DMS 273 (cell line): ENCODE results near the gene TOX2.

Source experiments
- DNase-seq: peaks from one replicate; lab custom pipeline; 2025; ENCODE audit not compliant: unreplicated experiment; lab: John Stamatoyannopoulos, UW

The TOX2 gene

DNA sequence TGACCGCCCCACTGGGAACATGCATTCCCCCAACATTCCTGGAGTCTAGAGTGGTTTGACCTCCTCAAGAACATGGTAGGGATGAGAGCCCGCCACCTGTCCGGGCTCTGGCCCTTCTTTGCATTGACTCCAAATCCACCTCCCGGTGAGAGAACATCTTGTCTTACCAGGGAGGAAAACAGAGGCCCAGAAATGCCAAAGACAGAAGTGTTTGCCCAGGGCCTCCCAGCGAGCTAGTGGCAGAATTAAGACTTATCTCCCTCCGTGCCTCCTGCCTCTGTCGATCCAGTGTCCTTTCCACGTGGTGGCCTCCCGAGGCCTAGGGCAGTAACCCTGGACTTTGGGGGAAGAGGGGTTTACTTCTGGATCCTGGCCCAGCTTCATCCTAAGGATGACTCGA, 137.5 kb downstream of the TOX2 start:
- no peak for DNase-seq

DNA sequence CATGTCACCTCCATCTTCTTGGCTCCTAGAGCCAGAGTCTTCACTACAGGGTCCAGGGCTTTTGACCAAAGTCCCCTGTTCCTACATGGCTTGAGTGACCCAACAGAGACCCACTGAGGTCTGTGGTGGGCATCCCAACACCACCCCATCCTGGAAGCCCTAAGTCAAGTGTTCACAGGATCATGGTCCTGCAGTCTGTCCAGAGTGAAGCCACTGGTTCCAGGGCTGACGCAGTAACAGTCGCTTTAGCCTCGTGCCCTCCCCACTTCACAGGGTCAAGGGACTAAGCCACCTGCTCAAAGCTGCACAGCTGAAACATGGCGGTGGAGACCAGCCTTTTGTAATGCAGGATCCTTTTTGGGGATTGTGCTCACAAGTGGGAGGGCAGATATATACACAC, 138.4 kb downstream of the TOX2 start:
- DNase-seq = no peak

DNA sequence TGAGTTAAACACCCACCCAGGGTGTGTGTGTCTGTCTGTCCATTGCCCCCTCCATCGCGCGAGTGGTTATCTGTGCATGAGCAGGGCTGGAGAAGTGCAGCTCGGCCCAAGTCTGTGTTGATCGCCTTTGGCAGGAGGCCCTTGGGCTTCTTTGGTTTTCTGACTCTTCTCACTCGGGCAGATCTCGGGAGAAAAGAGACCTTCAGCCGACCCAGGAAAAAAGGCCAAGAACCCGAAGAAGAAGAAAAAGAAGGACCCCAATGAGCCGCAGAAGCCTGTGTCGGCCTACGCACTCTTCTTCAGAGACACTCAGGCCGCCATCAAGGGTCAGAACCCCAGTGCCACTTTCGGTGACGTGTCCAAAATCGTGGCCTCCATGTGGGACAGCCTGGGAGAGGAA, 139.5 kb downstream of the TOX2 start:
- no peak for DNase-seq

DNA sequence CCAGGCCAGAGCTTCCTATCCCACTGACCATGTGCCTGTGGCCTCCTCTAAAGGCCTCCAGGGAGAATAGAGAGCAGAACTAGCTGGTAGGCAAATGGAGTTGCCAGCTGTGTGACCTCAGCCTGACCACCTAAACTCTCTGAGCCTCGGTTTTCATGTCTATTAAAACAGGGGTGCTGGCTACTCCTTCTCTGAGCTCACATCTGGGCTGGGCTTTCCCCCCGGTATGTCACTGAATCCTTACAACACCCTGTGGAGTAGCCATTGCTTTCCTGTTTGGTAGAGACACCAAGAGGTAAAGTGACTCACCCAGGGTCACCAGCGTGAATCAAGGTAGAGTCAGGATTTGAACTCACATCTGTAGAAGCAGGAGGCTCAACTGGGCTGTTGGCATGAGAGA, 140.2 kb downstream of the TOX2 start:
- no peak for DNase-seq

DNA sequence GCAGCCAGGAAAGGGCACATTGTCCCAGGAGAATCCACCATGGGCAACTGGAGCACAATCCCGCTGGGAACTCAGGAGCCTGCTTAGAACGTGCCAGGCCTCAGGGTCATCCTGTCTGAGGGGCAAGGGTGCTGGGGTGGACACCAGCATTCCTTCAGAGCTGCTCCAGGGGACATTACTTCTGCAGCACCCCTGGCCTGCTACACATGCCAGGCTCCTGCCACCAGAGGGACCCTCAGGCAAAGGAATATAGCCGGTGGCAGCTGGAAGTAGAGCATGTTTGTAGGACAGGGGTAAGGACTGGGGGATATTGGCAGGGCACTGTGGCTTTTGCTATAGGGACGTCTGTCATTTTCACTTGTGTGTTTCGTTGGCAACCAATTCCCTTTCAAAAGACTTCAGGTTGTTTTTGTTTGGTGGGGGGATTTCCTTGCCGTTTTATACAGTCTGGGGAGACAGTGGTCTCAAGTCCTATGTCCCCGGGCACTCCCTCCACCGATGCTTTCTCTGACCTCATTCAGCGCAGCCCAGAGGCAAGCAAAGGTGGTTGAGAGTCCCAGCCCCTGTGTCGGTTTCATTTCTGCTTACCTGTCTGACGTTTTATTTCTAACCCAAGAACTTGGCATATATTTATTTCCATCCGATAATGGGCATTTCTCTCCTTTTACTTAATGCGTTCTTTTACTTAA, 141.5 kb downstream of the TOX2 start:
- peak; percentile 66 for DNase-seq

DNA sequence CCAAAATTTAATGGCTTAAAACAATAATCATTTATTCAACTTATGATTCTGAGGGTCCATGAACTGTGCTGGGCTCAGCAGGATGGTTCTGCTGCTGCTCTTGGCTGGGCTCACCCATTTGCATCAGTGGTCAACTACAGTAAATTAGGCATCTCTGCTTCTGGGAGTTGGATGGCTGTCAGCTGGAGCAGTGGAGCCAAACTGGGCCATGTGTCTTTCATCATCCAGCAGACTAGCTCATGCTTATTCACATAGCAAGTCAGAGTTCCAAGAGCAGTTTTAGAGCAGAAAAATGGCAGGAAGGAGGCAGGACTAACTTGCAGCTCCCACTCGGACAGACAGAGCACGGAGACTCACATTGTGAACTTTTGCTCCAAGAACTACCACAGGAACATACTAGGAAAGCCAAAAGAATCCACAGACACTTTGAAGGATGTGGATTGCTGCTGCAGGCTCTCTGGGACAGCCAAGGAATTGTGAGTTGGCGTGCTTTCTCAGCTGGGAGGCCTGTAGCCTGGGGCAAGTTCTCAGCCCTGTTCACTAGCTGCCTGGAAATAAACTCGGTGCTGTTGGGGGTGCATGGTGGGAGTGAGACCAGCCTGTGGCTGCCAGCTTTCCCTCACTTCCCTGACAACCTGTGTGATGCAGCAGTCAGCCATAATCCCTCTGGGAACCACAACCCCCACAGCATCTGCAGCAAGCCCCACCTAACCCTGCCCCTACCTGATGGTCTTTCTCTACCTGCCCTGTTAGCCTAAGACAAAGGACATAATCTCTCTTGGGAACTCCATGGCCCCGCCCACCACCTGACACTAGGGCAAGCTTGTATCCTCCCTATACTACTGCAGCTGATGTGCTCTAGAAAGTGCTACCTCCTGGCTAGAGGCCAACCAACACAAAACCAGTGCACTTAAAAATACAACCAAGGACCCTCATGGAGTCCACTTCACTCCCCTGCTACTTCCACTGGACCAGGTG, 143.3 kb downstream of the TOX2 start:
- DNase-seq = no peak

DNA sequence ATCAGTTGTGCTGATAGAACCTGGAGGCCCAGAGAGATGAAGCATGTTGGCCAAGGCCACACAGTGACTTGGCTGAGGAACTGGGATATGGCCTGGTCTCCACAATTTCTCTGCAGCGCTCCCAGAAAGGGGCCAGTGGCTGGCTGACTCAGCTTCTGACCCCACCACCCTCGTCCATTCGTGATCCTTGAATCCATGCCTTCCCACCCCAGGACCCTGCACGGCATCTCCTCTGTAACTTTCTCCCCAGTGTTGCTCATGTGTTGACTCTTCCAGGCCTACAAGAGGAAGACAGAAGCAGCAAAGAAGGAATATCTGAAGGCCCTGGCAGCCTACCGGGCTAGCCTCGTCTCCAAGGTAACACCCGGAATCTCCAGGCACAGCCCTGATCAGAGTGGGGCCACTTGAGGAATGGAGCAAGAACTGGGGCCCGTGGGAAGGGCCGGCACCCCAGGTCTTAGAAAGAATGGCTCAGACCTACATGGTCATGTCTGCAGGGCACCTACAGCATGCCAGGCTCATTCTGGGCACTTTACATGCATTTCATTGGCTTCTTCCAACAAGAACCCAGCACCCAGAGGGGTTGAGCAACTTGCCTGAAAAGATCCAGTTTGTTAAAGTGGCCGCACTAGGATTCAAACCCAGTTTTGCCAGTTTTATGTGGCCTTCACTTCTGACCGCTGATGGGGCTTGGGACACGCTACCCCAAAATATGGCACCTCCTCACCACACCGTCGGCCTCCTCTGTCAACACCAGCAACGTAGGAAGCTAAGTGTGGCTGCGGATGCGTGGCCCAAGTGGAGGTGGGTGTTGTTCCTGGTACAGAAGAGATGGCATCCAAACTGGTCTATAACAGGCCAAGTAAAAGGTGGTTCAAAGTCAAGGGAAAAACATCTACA, 150.1 kb downstream of the TOX2 start:
- no peak for DNase-seq

DNA sequence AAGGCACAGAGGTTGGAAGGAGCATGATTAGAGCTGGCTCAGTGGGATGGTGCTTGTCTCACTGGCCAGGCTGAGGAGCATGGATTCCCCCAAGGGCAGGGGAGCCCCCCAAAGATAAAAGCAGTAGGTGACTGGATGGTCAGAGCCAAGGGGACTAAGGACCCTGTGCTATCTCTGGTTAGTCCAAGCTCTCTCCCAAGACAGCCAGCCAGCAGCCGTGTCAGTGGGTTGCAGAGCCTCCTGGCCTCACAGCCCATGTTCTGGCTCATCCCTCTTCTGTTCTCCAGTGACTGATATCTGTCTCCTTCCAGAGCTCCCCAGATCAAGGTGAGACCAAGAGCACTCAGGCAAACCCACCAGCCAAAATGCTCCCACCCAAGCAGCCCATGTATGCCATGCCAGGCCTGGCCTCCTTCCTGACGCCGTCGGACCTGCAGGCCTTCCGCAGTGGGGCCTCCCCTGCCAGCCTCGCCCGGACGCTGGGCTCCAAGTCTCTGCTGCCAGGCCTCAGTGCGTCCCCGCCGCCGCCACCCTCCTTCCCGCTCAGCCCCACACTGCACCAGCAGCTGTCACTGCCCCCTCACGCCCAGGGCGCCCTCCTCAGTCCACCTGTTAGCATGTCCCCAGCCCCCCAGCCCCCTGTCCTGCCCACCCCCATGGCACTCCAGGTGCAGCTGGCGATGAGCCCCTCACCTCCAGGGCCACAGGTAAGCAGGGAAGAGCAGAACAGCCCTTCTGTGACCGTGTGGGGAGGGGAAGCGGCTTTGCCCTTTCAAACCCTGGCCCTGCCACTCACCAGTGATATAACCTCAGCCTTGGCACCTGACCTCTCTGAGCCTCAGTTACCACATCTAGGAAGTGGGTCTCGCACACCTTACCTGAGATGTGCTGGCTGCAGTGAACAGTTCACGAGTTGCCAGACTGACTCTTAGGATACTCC, 151.0 kb downstream of the TOX2 start:
- DNase-seq = no peak

DNA sequence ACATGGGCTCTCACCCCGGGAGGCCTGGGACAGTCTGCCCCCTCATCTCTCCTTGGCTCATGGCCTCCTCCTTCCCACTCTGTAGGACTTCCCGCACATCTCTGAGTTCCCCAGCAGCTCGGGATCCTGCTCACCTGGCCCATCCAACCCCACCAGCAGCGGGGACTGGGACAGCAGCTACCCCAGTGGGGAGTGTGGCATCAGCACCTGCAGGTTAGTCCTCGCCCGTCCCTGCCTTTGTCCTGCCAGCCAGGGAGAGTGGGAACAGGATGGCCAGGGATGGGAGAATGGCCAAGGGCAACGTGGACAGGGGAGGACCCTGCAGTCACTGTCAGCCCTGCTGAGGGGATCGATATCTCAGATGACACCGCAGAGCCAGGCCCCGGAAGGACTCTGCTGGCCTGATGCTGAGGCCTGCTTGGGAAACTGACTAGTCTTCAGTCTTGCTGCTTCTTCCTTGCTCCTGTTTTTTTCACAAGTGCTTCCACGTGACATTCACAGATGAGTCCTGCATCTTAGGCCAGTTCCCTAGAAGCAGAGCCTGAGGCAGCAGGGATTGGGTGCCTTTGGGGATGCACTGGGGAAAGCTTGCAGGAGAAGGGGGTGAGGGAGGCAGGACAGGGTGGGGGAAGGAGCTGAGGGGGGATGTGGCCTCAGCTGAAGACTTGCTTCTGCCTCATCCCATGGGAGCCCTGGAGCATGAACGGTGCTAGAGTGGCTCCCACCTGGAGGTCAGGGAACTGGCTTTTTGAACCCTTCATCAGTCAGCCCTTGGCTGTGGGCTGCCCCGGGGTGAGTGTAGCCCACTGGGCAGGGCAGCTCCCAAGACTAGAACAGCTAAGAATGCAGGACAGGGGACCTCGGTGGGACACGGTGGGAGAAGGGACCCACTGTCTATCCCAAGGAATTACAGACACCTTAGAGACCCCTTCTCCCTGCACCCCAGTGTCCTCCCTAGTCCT, 152.3 kb downstream of the TOX2 start:
- no peak for DNase-seq

DNA sequence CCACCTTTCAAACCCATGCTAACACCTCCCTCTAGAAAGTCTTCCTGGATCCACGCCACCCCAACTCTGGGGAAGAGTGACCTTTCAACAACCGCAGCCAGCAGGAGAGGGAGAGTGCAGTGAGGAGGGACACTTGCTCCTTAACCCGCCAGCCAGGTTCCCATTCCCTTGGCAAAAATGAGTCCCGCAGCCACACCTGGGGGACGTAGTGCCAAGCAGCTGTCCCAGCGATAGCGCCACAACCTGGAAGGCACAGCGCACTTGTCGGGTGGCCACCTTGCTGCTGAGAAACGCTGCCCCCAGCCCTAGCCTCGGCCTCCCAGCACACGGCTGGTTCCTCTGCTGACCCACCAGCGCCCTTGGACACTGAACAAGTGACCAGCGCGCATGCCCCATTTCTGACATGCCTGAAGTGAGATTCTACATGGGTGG, 153.0 kb downstream of the TOX2 start:
- DNase-seq = no peak

DNA sequence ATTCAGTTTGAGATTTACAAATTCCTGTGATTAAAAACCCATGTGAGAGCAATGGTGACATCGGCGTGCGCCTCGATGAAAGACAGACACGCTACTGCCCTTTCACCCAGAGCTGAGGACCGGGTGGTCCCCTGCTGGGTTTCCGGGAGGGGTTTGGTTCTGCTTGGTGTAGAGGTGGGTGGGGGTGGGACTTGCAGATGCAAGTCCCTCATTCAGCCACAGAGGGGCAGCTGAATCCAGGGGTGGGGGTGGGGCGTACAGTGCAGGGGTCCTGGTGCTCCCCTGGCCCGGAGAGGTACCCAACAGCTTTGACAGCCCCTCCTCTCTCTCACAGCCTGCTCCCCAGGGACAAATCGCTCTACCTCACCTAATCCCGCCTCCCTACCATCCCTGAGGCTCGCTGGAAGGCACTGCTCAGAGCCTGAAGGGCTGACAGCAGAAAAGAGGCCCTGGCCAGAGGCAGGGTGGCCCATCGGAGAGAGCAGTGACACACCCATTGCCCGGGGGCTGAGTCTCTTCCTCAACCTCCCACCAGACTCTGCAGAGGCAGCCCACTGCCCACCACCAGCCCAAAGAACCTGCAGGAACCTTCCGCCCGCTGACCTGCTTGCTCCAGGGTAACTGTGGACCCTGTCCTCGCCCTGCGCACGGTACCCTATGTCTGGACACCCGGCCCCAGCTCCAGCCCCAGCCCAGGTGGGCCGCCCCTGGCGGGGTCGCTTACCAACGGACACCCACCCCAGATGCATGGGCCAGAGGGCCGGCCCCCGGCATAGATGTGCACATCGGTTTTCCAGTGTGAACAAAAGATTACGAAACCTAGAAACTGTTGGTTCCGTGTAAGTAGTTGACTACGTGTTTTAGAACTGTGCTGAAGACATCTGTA, 153.9 kb downstream of the TOX2 start:
- no peak for DNase-seq

DNA sequence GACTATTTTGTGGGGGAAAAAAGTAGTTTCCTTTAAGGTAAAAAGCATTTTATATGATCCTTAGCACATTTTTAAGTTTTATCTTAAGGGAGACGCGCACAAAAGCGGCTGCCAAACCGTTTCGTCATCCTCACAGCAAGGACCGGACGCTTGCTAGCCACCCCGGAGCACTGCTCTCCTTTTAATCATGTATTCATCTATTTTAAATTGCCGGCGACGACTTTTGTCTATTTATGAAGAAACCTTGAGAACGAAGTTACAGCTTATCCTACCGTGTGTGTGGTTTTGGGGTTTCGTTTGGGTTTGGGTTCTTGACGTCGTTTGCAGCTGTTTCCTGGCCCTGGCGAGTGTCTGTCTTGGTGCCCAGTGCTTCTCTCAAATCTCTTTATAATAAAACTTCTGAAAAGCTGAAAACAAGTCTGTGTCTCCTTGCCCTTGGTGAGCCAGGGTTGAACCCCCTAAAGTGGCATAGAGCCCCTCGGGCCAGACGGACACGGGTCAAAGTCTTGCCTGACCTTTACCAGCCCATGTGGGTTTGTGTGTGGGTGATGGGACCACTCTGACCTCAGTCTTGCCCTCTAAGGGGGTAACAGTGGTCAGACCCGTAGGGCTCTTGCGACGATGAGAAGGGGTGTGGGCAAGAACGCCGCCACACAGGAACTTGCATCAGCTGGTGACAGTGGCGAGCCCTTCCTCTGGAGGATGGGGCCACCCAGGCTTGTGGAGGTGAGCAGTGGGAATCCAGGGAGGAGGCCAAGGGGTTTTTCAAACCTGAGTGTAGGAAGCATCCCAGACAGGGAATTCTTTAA, 154.8 kb downstream of the TOX2 start:
- no peak for DNase-seq

DNA sequence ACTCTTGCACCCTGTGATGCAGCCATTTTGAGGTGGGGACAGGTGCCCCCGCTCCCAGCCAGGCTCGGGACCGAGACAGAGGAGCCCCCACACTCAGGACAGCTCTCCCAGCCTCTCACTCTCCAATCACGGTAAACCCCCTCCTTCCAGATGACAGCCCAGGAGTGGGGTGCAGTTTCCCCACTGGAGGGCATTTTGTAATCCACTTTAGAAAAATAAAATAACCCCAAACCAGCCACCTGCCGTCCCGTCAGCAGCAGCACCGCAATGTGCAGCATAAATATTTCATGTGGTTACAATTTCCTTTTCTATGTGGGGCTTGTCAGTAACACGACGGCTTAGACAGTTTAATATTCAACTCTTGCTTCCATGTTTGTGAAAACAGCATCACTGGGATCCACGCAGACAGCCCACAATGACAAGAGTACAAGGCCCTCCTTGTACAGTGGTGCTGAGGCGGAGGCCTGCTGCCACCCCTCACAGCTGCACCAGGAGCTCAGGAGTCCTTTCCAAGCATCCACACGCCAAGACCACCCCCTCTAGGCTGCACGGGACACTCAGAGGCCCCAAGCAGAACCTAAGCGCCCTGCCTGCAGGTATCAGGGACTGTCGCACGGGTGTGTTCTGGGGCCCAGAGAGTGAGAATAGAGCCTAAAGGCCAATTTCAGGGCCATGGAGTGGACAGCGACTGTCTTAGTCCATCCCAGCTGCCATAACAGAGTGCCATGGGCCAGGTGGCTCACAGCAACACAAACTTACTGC, 155.7 kb downstream of the TOX2 start:
- DNase-seq = no peak

DNA sequence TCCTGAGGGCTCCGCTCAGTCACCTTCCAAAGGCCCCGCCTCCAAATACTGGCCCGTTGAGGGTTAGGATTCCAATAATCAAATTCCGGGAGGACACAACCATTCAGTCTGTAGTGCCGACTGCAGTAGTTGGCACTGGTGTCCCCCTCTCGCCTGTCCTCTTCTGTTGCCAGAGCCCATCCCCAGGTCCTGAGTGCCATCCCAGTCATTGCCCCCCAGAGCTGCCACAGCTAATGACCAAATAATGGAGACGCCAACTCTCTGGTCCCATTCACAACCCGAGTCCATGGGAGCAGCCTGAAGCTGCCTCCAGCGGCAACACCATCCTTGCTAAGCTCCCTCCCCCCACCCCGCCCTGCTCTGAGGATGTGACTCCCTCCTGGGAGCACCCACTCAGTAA, 156.4 kb downstream of the TOX2 start:
- no peak for DNase-seq

DNA sequence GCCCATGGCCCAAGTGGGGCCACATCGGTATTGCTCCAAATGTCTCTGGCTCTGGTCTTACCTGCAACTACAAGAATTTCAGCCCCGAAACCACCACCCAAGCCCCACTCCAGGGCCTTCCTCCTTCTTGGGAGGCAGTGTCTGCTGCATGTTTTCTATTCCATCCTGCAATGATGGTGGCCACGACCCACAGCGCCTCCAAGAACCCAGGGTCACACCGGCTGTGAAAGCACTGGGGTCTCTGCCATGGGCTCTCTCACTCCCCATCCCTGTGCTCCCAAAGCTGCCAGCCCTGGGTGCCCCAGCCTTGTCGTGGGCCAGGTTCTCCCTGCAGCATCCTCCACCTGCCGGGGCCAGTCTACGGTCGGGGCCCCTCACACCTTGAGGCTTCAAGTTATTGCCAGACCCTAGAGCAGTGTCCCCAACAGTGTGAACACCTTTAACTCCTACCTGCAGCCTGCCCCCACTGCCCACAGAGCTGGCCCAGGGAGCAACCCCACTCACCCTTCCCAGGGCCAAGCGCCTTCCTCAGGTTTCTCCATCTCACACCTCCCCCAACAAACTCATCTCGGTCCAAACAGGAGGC, 157.0 kb downstream of the TOX2 start:
- no peak for DNase-seq

DNA sequence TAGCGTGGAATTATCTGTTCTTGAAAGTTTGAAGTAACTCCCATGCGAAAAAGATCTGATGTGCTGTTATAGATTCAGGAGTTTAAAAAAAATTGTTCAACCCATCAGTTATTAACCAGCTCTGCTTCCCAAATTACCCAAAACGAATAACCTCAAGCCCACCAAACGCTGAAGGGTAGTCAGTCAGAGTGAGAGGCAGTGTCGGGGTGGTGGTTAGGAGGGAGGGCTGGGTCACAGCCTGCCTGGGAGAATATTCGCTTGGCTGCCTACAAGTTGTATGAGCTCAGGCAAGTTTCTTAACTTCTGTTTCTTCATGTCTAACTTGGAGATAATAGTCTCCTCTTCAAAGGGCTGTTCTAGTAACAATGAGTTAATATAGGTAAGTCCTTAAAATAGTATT, 157.7 kb downstream of the TOX2 start:
- DNase-seq = no peak
